ENCODE measurements around the gene PPP2R5C.
"Not testable (repeated sequence)": the region's sequence is repeated elsewhere in the genome, so short reads cannot be mapped to it uniquely, and the experiment has no call there.

PPP2R5C gene

GRCh38 chr14:101761032-101761880 lies at the start of gene PPP2R5C:
Gene PPP2R5C, plus strand, starts transcription at chr14:101761709. Its CDS starts 185 bp downstream, at chr14:101761894.
- peak; percentile 89 for DNase-seq (ENCODE audit: low spot score)

DNA sequence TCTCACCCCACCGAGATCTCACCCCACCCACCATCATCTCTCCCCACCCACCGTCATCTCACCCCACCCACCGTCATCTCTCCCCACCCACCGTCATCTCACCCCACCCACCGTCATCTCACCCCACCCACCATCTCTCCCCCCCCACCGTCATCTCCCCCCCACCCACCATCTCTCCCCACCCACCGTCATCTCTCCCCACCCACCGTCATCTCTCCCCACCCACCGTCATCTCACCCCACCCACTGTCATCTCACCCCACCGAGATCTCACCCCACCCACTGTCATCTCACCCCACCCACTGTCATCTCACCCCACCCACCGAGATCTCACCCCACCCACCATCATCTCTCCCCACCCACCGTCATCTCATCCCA lies 49.7 kb upstream of the PPP2R5C start:
- DNase-seq (ENCODE audit: low spot score): not testable (repeated sequence)

DNA sequence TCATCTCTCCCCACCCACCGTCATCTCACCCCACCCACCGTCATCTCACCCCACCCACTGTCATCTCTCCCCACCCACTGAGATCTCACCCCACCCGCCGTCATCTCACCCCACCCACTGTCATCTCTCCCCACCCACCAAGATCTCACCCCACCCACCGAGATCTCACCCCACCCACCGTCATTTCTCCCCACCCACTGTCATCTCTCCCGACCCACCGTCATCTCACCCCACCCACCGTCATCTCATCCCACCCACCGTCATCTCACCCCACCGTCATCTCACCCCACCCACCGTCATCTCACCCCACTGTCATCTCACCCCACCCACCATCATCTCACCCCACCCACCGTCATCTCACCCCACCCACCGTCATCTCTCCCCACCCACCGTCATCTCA lies 49.2 kb upstream of the PPP2R5C start:
- not testable (repeated sequence) for DNase-seq (ENCODE audit: low spot score)

- DNase-seq (ENCODE audit: low spot score): not testable (repeated sequence)
These were observed 48.4 kb upstream of the PPP2R5C start for GRCh38 chr14:101713091-101713490.

DNA sequence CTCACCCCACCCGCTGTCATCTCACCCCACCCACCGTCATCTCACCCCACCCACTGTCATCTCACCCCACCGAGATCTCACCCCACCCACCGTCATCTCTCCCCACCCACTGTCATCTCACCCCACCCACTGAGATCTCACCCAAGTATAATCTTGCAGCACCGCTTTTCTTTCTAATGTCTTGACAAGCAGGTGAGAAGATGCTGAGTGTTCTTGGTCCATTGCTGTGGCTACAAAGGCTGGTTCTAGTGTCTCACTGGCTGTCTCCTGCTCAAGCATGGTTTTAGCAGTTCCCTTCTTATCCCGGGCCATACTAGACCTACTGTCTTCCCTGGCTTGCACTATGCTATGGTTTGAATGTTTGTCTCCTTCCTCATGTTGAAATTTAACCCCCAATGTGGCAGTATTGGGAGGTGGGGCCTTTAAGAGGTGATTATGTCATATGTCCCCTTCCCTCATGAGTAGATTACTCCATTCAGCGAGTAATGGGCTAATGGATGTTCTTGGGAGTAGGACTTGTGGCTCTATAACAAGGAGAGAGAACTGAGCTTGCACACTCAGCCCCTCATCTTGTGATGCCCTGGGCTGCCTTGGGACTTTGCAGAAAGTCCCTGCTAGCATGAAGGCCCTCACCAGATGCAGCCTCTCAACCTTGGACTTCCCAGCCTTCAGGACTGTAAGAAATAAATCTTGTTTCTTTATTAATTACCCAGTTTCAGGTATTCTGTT lies 47.7 kb upstream of the PPP2R5C start:
- DNase-seq (ENCODE audit: low spot score): no peak

DNA sequence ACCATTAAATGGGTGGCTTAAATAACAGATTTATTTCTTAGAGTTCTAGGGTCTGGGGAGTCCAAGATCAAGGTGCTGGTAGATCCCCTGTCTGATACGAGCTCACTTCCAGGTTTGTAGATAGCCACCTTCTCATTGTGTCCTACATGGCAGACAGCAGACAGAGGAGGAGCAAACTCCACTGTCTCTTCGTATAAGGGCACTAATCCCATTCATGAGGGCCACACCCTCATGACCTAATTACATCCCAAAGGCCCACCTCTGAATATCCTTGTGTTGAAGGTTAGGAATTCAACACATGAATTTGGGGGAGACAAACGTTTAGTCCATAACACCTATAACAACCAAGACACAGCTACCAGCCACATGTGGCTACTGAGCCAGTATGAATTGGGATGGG lies 47.1 kb upstream of the PPP2R5C start:
- DNase-seq (ENCODE audit: low spot score): no peak

DNA sequence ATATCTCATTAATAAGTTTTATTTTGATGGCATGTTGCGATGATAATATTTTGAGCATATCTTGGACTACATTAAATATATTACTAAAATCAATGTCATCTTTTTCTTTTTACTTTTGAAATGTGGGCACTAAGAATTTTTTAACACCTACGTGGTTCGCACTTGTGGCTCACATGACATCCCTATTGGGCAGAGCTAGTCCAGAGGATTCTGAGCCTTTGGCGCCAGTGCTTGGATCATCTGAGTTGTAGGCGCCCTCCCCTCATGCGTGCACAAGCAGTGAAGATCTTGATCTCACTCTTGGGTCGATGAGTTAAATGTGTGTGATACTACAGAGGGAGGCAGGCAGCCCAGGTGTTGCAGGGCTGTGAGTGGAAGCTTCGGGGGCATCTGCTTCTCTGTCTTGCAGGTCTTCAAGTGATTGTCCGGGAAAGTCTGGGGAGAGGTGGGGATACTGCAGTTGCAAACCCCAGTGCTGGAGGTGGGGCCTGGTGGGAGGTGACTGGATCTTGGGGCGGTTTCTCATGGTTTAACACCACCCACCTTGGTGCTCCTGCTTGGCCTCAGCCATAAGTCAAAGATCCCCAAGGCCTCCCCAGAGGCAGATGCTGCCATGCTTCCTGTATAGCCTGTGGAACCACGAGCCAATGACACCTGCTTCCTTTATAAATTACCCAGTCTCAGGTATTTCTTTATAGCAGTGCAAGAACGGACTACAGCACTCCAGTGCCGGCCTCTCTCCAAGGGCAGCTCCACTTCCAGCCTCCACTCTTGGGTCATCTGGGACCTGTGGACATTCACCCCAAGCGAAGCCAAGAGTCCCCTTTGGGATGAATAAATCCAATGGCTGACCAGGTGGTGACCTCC lies 46.1 kb upstream of the PPP2R5C start:
- DNase-seq (ENCODE audit: low spot score): no peak

- DNase-seq (ENCODE audit: low spot score): no peak
These were observed 45.2 kb upstream of the PPP2R5C start for GRCh38 chr14:101716077-101716950.

DNA sequence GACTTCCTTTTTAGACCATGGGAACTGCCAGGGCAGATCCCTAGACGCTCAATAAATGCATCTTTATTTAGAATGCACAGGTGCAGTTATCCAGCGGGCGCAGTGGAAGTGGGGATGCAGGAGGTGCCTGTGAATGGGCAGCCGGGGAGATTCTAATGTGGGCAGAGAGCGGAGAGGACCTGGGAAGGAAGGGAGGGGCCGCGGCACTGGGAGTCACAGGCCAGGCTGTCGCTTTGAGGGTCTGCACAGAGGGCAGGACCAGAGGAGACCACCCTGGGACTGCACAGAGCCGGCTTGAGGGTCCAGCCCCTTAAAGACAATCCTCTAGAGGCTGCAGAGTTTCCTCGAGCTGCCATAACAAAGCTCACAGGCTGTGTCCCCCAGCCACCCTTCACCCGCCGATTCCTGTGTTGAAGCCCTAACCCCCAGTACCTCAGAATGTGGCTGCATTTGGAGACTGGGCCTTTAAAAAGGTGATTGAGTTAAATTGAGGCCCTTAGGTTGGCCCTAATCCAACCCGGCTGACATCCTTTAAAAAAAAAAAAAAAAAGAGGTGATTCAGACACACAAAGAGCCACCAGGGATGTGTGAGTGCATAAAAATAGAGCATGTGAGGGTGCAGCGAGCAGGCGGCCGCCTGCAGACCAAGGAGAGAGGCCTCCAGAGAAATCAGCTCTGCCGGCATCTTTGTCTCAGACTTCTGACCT lies 44.4 kb upstream of the PPP2R5C start:
- peak; percentile 19 for DNase-seq (ENCODE audit: low spot score)

DNA sequence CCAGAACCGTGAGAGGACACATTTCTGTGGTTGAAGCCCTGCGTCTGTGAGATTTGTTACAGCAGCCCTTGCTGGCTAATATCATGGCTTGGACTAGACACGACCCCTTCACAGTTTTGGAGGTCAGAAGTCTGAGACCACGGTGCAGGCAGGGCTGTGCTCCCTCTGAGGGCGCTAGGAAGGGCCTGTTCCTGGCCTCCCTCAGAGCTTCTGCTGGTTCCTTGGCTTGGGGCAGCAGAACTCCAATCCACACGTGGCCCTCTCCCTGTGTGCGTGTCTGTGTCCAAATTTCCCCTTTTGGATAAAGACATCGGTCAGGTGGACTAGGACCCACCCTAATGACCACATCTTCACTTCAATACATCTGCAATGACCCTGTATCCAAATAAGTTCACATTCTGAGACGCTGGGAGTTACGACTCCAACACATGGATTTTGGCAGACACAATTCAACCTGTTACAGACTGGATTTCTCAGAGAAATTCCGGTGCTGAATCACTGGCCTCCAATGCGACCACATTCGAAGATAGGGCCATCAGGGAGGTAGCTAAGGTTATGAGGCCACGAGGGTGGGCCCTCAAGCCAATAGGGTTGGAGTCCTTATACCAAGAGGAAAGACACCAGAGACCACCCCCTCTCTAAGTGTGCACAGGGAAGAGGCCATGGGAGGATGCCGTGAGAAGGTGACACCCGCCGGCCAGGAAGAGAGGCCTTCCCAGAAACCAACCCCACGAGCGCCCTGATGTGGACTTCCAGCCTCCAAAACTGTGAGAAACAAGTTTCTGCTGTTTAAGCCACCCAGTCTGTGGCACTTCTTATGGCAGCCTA lies 43.6 kb upstream of the PPP2R5C start:
- no peak for DNase-seq (ENCODE audit: low spot score)

- no peak for DNase-seq (ENCODE audit: low spot score)
These were observed 42.4 kb upstream of the PPP2R5C start for GRCh38 chr14:101719045-101719645.

- no peak for DNase-seq (ENCODE audit: low spot score)
These were observed 41.8 kb upstream of the PPP2R5C start for GRCh38 chr14:101719708-101720107.

DNA sequence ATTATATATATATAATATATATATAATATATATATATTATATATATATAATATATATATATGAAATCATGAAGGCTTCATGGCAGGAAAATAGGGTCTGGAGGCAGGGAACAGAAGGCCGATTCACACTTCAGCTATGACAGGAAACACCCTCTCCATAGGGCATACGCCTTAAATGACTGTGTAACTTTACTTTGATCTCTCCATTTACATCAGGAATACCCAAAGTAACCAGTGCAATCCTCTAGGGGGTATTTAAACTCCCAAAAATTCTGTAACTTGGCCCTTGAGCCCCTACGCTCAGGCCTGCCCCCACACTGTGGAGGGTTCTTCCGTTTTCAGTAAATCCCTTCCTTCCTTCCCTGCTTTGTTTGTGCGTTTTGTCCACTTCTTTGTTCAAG lies 40.4 kb upstream of the PPP2R5C start:
- no peak for DNase-seq (ENCODE audit: low spot score)

DNA sequence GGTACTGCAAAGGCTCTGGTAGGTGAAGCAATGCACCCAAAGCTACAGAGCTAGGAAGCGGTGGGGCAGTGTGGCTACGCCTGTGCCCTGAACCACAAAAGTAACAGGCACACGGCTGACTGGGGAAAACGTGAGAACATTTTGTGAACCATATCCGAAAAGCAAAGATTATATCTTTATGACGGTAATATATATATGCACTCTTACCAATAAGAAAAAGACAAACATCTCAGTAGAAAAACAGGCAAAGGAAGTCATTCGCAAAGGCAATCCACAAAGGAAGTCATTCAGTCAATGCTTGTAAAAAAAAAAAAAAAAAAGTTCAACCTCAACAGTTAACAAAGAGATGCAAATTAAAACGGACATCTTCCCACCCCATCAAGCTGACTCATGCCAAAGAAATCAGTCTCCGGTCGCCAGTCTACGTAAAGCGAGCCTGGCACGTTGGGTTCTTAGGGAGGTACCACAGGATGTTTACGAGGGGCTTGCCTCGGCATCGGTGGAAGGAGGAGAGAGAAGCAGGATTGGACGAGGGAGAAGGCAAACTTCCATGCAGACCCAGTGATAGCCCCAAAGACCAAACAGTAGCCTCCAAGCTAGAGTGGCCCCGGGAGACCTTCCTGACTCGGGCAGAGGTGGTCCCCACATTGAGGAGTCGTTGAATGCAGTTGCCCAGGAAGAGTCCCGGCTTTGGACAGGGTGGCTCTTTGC lies 39.4 kb upstream of the PPP2R5C start:
- peak; percentile 90 for DNase-seq (ENCODE audit: low spot score)

- no peak for DNase-seq (ENCODE audit: low spot score)
These were observed 38.4 kb upstream of the PPP2R5C start for GRCh38 chr14:101723061-101723595.

DNA sequence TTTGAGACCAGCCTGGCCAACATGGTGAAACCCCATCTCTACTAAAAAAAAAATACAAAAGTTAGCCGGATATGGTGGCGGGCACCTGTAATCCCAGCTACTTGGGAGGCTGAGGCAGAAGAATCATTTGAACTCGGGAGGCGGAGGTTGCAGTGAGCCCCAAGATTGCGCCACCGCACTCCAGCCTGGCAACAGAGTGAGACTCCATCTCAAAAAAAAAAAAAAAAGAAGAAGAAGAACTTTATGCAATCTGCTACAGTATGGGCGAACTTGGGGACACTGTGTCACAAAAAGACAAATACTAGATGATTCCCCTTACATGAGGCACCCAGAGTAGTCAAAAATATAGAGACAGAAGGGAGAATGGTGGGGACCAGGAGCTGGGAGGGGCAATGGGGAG lies 35.9 kb upstream of the PPP2R5C start:
- not testable (repeated sequence) for DNase-seq (ENCODE audit: low spot score)

DNA sequence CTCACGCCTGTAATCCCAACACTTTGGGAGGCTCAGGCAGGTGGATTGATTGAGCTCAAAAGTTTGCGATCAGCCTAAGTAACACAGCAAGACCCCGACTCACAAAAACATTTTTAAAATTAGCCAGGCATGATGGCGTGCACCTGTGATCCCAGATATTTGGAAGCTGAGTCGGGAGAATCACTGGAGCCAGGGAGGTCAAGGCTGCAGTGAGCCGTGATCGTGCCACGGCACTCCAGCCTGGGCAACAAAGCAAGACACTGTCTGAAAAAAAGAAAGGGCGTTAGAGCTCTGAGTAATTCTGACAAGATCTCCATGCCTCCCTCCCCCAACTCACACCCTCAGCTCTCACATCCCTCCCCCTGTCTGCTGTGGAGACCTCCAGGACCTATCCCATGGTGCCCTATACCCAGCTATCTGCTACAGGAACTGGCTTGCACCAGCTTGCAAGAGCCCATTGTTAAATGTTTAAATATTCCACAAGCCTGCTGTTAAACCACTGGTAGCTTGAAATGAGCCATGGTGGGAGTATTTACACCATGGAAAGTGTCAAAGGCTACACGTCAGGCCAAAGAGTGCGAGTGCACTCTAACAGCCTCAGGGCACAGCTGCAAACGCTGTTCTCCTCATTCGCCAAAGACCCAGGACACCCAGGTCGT lies 35.1 kb upstream of the PPP2R5C start:
- DNase-seq (ENCODE audit: low spot score): no peak

GRCh38 chr14:101726954-101727302 lies 34.6 kb upstream of the PPP2R5C start:
- no peak for DNase-seq (ENCODE audit: low spot score)
